K562 (cell line): ENCODE results near the gene GZMM.
"Not testable (repeated sequence)": the region's sequence is repeated elsewhere in the genome, so short reads cannot be mapped to it uniquely, and the experiment has no call there.

Experiments used
- EGR1 ChIP-seq: fragments of 450-650 bp; conservative IDR thresholded peaks from 2 replicates; pipeline ENCODE4 v1.6.1; 2017; ENCODE audit warnings: mild to moderate bottlenecking
- EP300 ChIP-seq: IDR thresholded peaks from 2 replicates; pipeline ENCODE4 v1.6.1; 2012; ENCODE audit warnings: low read length, improper control_type of control experiment
- EZH2 ChIP-seq: IDR thresholded peaks from 2 replicates; pipeline ENCODE4 v1.6.1; 2012; ENCODE audit warnings: low read depth, mild to moderate bottlenecking, inconsistent platforms, low read length, borderline replicate concordance
- HMG20B ChIP-seq: fragments of 250-450 bp; sonication (Bioruptor Pico); IDR thresholded peaks from 2 replicates; pipeline ENCODE4 v1.5.0; 2021; ENCODE audit warnings: mild to moderate bottlenecking
- KLF6 ChIP-seq: fragments of 250-450 bp; sonication (Bioruptor Pico); IDR thresholded peaks from 2 replicates; pipeline ENCODE4 v1.4.0; 2020; ENCODE audit warnings: mild to moderate bottlenecking, moderate library complexity, borderline replicate concordance
- MCM7 ChIP-seq, 2 experiments: fragments of 450-650 bp; IDR thresholded peaks; 2 replicates each; pipeline ENCODE4 v1.6.1; 2016 to 2018
- RAD21 ChIP-seq, 2 experiments: fragments of 250-450 bp in 1 of 2; fragments of 450-650 bp in 1 of 2; sonication (Bioruptor Pico) in 1 of 2; formaldehyde crosslinking in 1 of 2; IDR thresholded peaks in 1 of 2; conservative IDR thresholded peaks in 1 of 2; 2 replicates each; pipeline versions ENCODE4 v1.4.0 to v1.8.0; 2020 to 2022; ENCODE audit warnings: mild to moderate bottlenecking in 2 of 2, moderate library complexity in 1 of 2
- RFX5 ChIP-seq: IDR thresholded peaks from 2 replicates; pipeline ENCODE4 v1.6.1; 2011; ENCODE audit warnings: low read depth, mild to moderate bottlenecking, improper control_type of control experiment, low read length
- ZFP1 ChIP-seq: fragments of 450-650 bp; formaldehyde crosslinking; IDR thresholded peaks from 2 replicates; pipeline ENCODE4 v1.4.0; 2020; ENCODE audit warnings: mild to moderate bottlenecking, mixed read lengths

DNA sequence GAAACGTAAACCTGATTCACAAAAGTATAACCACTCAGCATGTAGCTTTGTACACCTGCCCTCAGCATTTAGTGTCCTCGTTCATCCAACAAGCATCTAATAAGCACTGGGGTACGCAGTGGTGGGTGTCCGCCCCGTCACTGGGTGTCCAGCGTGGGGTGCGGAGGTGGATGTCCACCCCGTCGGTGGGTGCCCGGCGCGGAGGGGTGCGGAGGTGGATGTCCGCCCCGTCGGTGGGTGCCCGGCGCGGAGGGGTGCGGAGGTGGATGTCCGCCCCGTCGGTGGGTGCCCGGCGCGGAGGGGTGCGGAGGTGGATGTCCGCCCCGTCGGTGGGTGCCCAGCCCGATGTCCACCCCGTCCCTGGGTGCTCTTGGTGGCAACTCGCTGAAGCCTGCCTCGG is 41.3 kb downstream of the GZMM start:
- TF ChIP-seq KLF6; RFX5; ZFP1 (CRISPR knock-in tag); RAD21 (CRISPR knock-in tag; conservative IDR thresholded peaks at IDR 0.05 in 1 of 2, IDR thresholded peaks at IDR 0.05 in 1 of 2); HMG20B (CRISPR knock-in tag); MCM7 (IDR thresholded peaks at IDR 0.05); EZH2; EP300; EGR1: not testable (repeated sequence)
